Hepatocyte (in vitro differentiated cells): ENCODE results near the gene SBF1.

ENCODE experiments used
- EZH2 ChIP-seq: fragments of 200-600 bp; sonication (generic); IDR thresholded peaks from 2 replicates; pipeline ENCODE4 v1.6.1; 2016; ENCODE audit warnings: antibody characterized with exemption, mild to moderate bottlenecking, borderline replicate concordance
- TF ChIP-seq, protein P1 (sequence below): fragments of 200-600 bp; sonication (generic); IDR thresholded peaks from 2 replicates; pipeline ENCODE4 v1.5.1; 2016; ENCODE audit warnings: antibody characterized with exemption, mild to moderate bottlenecking; ENCODE audit not compliant: poor library complexity

DNA sequence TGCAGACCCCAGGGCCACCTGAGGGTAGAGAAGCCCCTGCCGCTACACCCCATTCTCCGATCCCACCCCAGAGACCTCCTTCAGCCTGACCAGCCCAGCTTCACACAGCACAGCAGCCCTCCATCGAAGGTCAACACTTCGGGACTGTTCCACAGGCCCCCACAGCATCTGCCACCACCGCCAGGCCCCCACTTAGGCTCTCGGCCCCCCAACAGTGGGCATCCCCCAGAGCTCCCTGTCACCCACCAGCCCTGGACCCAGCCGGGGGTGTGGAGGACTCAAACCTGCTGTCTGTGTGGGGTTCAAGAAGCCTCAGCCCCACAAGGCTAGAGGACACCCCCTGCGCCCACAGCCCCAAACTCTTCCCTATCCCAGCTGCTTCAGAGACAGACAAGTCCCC lies 6.2 kb downstream of the SBF1 start:
- TF ChIP-seq, protein P1, sequence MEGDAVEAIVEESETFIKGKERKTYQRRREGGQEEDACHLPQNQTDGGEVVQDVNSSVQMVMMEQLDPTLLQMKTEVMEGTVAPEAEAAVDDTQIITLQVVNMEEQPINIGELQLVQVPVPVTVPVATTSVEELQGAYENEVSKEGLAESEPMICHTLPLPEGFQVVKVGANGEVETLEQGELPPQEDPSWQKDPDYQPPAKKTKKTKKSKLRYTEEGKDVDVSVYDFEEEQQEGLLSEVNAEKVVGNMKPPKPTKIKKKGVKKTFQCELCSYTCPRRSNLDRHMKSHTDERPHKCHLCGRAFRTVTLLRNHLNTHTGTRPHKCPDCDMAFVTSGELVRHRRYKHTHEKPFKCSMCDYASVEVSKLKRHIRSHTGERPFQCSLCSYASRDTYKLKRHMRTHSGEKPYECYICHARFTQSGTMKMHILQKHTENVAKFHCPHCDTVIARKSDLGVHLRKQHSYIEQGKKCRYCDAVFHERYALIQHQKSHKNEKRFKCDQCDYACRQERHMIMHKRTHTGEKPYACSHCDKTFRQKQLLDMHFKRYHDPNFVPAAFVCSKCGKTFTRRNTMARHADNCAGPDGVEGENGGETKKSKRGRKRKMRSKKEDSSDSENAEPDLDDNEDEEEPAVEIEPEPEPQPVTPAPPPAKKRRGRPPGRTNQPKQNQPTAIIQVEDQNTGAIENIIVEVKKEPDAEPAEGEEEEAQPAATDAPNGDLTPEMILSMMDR = no peak
- no peak for TF ChIP-seq EZH2
